Measurements from ENCODE around the gene SIGLEC11. TPM values are rescaled to one million over a fixed set of nuclear protein-coding genes. Genes with fewer than 3 reads are reported as not detected.
"Not testable (repeated sequence)": the region's sequence is repeated elsewhere in the genome, so short reads cannot be mapped to it uniquely, and the experiment has no call there.

Gene SIGLEC11
- polyA plus RNA-seq, 1 donor, result 0.77 TPM

GRCh38 chr19:49981603-49982593, 20.9 kb upstream of the SIGLEC11 start:
- no peak for DNase-seq (ENCODE audit: low read depth)

- no peak for DNase-seq (ENCODE audit: low read depth)
Measured at GRCh38 chr19:49978324-49978723, 17.4 kb upstream of the SIGLEC11 start.

GRCh38 chr19:49977881-49978280, 16.9 kb upstream of the SIGLEC11 start:
- no peak for DNase-seq (ENCODE audit: low read depth)

- DNase-seq (ENCODE audit: low read depth), result no peak
Measured at GRCh38 chr19:49977076-49977475, 16.1 kb upstream of the SIGLEC11 start.

GRCh38 chr19:49976496-49976895, 15.5 kb upstream of the SIGLEC11 start:
- no peak for DNase-seq (ENCODE audit: low read depth)

GRCh38 chr19:49975051-49975450, 14.1 kb upstream of the SIGLEC11 start:
- DNase-seq (ENCODE audit: low read depth), result no peak

GRCh38 chr19:49973987-49974386, 13.0 kb upstream of the SIGLEC11 start:
- no peak for DNase-seq (ENCODE audit: low read depth)

GRCh38 chr19:49972841-49973240, 11.9 kb upstream of the SIGLEC11 start:
- DNase-seq (ENCODE audit: low read depth), result no peak

GRCh38 chr19:49971991-49972411, 11.0 kb upstream of the SIGLEC11 start:
- DNase-seq (ENCODE audit: low read depth), result no peak

- DNase-seq (ENCODE audit: low read depth), result not testable (repeated sequence)
Measured at GRCh38 chr19:49969355-49969754, 8.4 kb upstream of the SIGLEC11 start.

GRCh38 chr19:49968279-49968922, 7.4 kb upstream of the SIGLEC11 start:
- no peak for DNase-seq (ENCODE audit: low read depth)

GRCh38 chr19:49959892-49960291, 1.1 kb downstream of the SIGLEC11 start:
- not testable (repeated sequence) for DNase-seq (ENCODE audit: low read depth)

GRCh38 chr19:49958596-49958995, 2.4 kb downstream of the SIGLEC11 start:
- not testable (repeated sequence) for DNase-seq (ENCODE audit: low read depth)

- not testable (repeated sequence) for DNase-seq (ENCODE audit: low read depth)
Measured at GRCh38 chr19:49958144-49958543, 2.8 kb downstream of the SIGLEC11 start.

GRCh38 chr19:49957262-49957915, 3.6 kb downstream of the SIGLEC11 start:
- no peak for DNase-seq (ENCODE audit: low read depth)

- no peak for DNase-seq (ENCODE audit: low read depth)
Measured at GRCh38 chr19:49956115-49956495, 4.9 kb downstream of the SIGLEC11 start.

GRCh38 chr19:49954933-49955332, 6.0 kb downstream of the SIGLEC11 start:
- no peak for DNase-seq (ENCODE audit: low read depth)

GRCh38 chr19:49954092-49954829, 6.7 kb downstream of the SIGLEC11 start:
- DNase-seq (ENCODE audit: low read depth), result no peak

GRCh38 chr19:49953416-49953815, 7.6 kb downstream of the SIGLEC11 start:
- no peak for DNase-seq (ENCODE audit: low read depth)

- DNase-seq (ENCODE audit: low read depth), result no peak
Measured at GRCh38 chr19:49952906-49953305, 8.1 kb downstream of the SIGLEC11 start.

- no peak for DNase-seq (ENCODE audit: low read depth)
Measured at GRCh38 chr19:49952479-49952836, 8.5 kb downstream of the SIGLEC11 start.

Measured in forelimb muscle (tissue), 1 donor.